ENCODE results near the gene SFRP4.

DNA sequence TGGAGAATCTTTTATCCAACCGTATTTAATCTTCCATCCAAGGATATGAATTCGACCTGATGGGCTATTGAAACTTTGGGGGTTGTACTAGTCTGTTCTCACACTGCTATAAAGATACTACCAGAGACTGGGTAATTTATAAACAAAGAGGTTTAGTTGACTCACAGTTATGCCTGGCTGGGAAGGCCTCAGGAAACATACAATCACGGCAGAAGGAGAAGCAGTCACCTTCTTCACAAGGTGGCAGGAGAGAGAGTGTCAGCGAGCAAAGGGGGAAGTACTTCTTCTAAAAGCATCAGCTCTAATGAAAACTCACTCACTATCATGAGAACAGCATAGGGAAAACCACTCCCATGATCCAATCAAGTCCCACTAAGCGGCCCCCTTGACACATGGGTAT lies 47.6 kb upstream of the SFRP4 start:
- TF ChIP-seq, protein P1, sequence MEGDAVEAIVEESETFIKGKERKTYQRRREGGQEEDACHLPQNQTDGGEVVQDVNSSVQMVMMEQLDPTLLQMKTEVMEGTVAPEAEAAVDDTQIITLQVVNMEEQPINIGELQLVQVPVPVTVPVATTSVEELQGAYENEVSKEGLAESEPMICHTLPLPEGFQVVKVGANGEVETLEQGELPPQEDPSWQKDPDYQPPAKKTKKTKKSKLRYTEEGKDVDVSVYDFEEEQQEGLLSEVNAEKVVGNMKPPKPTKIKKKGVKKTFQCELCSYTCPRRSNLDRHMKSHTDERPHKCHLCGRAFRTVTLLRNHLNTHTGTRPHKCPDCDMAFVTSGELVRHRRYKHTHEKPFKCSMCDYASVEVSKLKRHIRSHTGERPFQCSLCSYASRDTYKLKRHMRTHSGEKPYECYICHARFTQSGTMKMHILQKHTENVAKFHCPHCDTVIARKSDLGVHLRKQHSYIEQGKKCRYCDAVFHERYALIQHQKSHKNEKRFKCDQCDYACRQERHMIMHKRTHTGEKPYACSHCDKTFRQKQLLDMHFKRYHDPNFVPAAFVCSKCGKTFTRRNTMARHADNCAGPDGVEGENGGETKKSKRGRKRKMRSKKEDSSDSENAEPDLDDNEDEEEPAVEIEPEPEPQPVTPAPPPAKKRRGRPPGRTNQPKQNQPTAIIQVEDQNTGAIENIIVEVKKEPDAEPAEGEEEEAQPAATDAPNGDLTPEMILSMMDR (conservative IDR thresholded peaks at IDR 0.05 in 1 of 2, IDR thresholded peaks at IDR 0.05 in 1 of 2; ENCODE audit: extremely low read depth in 1 of 2, insufficient read depth in 1 of 2, low read depth in 1 of 2, low read length in 2 of 2): no peak
- TF ChIP-seq EZH2 (IDR thresholded peaks at IDR 0.05; ENCODE audit: borderline replicate concordance, low read length): no peak
